ENCODE results near the gene NFATC1.

GRCh38 chr18:79466591-79466990 is 70.9 kb downstream of the NFATC1 start:
- TF ChIP-seq CTCF (IDR thresholded peaks at IDR 0.05) (no peak), POLR2A (IDR thresholded peaks at IDR 0.05) (no peak)
